Muscle of back (tissue), 11 donors: ENCODE measurements around the gene ARHGAP45. TPM values are rescaled to one million over a fixed set of nuclear protein-coding genes. Genes with fewer than 3 reads are reported as not detected.
"Not testable (repeated sequence)": the region's sequence is repeated elsewhere in the genome, so short reads cannot be mapped to it uniquely, and the experiment has no call there.

Source experiments
- DNase-seq, 3 donors: peaks; one replicate each; pipeline versions ENCODE4 v3.0.0 to v3.0.0-alpha.2; 2013
- polyA plus RNA-seq, 10 donors: library from polyadenylated mRNA; unstranded; fragments of 120-200 nt; gene quantifications; one replicate each; pipeline ENCODE4 v1.2.1, GENCODE V29; 2013; ENCODE audit not compliant: insufficient read length in 10 of 10

Gene ARHGAP45
- polyA plus RNA-seq, 10 donors: 6.3 to 20.7 (median 10.1) TPM

DNA sequence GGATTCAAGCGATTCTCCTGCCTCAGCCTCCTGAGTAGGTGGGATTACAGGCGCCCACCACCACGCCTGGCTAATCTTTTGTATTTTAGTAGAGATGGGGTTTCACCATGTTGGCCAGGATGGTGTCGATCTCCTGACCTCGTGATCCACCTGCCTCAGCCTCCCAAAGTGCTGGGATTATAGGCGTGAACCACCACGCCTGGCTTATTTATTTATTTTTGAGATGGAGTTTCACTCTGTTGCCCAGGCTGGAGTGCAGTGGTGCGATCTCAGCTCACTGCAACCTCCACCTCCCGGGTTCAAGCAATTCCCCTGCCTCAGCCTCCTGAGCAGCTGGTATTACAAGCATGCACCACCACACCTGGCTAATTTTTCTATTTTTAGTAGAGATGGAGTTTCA lies 47.8 kb downstream of the ARHGAP45 start:
- DNase-seq: not testable (repeated sequence)

DNA sequence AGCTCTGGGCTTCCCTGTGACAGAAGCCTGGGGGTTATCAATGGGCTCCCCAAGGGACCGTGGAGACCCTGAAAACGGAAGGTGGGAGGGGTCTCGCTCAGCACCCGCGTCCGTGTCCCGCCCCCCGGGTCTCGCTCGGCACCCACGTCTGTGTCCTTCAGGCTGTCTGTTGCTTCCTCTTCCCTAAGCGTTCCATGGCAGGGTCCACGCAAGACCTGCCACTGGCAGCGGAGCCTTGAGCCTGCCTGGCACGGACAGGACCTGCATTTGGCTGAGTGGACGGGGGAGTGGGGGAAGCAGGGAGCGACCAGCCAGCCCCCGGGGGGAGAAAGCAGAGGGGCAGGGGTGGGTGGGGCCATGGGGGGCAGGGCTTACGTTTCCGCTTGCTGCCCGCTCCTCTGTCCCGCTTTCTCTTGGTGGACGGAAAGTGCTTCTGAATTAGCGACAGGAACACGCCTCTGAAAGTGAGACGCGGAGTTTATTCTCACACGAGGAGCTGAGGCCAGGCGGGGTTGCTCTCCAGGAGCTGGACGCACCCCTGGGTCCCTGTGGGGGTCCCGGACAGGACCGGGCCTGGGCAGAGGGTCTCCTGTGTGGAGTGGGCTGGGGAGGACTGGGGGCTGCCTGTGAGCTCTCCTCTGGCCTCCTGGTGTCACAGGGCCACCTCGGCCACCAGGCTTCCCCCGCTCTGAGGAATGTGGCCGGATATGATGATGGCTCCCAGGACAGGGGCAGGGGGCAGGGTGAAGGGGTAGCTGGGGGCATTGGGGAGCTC lies 48.9 kb downstream of the ARHGAP45 start:
- DNase-seq: no peak

DNA sequence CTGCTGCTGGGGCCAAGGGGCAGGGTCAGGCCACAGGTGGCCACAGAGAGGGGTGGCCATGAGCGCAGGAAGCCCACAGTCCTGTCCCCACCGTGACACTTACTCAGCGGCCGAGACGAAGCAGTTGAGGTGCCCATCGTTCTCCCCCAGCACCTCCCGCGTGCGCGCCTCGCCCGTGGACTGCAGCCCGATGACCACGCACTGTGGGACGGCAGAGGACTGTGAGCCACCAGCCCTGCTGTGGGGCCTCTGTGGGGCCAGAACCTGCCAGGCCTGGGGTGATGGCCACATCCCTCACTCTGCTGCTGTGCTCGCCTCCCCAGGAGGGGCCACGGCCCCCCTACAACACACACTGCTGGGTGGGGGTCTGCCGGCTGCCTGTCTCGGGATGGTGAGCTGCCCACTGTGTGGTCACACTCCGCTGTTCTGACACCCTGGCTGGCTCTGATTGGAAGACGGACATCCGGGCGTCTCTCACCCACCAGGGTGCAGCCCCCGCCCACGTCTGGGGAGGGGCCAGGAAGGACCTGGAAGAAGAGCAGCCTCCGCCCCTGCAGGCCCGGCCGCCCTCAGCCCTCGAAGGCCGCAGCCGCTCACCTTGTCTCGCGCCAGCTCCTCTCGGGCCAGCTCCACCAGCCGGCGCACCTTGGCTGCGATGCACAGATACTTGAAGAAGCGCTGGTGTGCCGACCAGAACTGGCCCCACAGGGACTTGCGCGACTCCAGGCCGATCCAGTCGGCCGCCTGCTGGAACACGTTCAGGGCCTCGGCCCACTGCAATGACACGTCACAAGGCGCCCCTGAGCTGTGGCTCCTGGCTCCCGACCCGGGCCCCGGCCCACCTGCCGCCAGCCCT lies 50.0 kb downstream of the ARHGAP45 start:
- DNase-seq: no peak

DNA sequence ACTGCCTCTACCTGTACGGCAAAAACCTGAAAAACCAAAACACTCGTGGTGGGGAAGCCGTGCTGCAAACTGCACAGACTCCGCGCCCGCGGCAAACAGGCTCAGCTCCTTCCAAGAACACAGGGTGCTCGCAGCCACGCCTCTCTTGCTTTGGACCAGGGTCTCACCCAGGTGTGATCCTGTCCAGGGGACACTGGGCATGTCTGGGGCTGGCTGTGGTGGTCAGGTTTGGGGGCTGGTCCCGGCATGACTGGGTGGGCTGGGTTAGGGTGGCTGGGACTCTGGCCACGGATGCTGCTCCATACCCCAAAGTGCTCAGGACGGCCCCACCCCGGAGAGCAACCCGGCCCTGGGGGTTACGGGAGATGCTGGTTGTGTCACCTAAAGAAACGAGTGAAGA lies 50.7 kb downstream of the ARHGAP45 start:
- no peak for DNase-seq

DNA sequence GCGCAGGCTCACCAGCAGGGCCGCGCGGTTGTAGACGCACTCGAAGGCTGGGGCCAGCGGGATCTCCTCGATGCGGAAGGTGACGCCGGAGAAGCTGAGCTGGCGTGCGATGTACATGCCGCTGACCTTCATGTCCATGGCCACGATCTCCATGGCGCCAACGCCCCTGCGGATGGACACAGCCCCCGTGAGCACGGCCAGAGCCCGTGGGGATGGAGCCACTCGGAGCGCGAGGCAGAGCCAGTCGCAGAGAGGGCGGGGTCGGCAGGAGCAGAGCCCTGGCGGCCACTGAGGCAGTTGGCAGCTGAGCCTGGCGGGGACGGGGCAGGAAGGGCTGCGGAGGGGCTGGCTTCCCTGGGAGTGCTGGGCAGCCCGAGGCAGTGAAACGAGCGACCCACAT lies 52.0 kb downstream of the ARHGAP45 start:
- no peak for DNase-seq

DNA sequence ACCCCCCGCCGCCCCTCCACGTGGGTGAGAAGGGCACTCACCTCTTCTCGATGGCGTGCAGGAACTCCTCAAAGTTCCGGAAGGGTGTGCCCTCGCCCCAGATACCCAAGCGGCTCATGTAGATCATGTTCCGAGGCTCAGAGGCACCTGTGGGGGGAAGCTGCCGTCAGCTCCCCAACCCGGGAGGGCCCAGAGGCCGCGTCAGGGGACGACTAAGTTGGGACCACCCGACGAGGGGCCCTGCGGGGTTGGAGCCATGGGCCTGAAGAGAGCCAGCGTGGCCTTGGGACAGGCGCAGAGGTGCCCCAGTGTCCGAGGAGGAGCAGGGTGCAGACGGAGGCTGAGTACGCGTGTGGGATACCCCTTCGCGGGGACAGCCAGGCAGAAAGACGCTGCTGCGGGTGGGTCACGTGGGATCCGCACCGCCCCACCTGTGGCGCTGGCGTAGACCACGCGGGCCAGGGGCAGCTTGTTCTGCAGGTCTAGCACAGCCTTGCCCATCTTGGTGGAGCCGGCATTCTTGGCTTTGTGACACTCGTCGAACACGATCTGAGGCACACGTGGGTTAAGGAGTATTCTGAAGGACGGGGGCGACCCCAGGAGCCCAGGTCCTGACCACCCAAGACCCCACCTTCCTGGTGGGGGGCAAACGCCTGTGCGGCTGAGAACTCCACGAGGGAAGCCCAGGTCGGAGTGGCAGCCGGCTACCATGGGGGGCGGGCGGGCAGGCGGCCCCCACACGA lies 52.7 kb downstream of the ARHGAP45 start:
- no peak for DNase-seq

DNA sequence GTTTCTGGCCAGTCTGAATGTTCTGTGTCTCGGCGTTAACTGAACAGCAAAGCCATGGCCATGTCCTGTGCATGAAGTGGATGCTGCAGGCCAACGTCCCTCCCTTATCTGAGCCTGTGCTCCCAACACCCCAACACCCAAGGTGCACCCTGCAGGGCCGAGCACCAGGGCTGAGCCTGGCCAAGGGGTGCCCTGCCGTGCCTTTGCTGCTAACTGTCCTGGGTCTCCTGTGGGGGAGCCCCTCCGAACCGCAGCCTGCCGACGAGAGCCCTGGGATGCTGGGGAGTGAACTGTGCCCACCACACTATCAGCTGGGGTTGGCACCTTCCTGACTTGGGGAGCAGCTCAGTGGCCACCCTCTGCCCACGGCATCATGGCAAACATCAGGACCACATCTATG lies 54.4 kb downstream of the ARHGAP45 start:
- no peak for DNase-seq

DNA sequence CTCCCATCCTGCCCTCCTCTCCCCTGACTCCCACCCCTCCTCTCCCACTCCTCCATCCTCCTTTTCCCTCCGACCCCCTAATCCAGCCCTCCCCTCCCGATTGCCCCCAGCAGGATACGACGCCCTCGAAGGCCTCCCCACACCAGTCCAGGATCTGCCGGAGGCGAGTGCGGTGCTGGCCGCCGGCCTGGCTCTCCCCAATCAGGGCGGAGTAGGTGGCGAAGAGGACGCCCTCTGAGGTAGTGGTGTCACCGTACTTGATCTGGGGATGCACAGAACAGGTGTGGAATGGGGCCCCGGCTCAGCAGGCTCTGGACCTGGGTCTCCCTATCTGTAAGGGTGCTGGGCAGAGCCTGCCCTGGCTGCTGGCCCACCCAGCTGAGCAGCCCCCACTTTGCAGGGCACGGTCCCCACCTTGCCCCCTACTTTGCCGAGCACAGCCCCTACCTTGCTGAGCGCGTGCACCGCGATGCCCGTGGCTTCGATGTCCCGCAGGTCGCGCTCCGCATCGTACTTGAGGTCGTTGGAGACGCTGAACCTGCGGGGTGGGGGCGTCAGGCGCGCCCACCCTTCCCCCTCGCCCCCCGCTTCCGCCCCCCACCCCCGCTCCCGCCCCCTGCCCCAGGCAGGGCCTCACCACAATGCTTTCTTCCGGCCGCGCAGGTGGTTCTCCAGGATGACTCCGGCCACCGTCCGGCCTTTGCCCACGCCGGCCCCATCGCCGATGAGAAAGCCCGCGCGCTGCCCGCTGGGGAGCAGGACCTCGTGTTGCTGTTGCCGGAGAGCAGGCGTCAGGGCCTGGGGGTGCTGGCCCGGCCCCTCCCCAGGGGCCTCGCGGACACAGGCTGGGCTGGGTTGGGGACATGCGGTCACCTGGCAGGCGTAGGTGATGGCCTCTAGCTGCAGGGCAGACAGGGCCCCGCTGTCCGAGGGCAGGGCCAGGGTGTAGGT lies 55.3 kb downstream of the ARHGAP45 start:
- DNase-seq: no peak

DNA sequence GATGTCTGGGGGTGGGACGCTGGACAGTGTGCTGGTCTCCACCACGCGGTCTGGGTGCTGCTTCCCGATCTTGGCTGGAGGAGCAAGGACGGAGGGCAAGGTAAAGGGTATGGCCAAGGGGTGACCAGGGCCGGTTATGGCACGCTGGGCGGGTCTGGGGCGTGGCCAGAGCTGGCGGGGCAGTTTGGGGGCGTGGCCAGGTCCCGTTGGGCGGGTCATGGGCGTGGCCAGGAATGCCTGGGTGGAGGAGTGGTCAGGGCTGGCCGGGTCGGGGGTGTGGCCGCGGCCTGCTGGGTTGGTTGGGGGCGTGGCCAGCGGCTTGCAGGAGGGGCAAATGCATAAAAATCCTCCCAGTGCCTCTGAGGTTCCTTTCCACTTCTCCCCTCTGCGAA lies 56.0 kb downstream of the ARHGAP45 start:
- DNase-seq: no peak

DNA sequence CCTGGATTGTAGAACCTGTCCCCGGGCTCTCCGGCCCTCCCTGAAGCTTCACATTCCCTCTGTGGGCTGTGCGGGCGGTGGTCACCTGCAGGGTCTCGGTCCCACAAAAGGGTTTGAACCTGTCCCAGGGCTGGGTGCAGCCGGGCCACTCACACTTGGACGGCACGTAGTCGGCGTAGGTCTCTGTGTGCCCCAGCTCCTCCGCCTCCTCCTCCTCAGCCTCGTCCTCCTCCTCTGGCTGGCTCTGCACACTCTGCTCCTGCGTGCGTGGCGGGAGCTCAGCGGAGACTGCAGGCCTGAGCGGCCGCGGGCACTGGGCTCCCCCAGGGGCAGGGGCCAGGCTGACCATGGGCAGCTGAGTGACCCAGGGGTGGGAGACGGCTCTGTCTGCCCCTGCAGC lies 56.4 kb downstream of the ARHGAP45 start:
- no peak for DNase-seq

DNA sequence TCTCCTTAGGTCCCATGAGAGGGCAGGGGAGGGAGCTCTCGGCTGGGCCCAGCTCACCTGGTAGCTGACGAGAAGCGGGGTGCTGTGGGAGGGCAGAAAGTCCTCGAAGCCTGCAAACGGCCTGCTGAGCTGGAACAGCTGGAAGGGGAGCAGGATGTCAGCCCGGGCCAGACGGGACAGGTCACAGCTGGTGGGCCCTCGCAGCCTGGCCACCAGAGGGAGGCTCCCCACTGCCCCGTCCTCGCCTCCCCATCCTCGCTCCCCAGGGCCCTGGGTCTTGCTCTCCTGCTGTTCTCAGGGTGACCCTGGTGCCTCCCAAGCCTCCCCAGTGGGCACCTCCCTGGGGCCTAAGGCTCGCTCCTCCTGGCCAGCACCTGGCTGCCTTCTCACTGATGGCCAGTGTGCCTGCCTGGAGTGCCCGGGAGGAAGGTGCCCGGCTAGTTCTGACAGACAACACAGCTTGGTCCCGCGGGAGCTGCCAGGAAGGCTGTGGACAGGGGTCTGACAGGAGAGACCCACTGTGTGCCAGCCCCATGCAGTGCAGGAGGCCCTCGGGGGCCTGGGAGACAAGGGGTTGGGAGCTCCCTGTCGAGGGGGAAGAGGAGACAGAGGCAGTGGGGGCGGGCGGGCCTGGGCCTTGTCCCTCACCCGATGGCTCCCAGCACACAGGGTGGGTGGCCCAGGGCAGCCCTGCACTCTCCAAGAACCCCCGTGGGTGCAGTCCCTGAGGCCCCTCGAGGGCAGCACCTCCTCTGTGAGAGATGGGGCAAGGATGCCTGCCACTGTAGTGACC lies 57.1 kb downstream of the ARHGAP45 start:
- no peak for DNase-seq

DNA sequence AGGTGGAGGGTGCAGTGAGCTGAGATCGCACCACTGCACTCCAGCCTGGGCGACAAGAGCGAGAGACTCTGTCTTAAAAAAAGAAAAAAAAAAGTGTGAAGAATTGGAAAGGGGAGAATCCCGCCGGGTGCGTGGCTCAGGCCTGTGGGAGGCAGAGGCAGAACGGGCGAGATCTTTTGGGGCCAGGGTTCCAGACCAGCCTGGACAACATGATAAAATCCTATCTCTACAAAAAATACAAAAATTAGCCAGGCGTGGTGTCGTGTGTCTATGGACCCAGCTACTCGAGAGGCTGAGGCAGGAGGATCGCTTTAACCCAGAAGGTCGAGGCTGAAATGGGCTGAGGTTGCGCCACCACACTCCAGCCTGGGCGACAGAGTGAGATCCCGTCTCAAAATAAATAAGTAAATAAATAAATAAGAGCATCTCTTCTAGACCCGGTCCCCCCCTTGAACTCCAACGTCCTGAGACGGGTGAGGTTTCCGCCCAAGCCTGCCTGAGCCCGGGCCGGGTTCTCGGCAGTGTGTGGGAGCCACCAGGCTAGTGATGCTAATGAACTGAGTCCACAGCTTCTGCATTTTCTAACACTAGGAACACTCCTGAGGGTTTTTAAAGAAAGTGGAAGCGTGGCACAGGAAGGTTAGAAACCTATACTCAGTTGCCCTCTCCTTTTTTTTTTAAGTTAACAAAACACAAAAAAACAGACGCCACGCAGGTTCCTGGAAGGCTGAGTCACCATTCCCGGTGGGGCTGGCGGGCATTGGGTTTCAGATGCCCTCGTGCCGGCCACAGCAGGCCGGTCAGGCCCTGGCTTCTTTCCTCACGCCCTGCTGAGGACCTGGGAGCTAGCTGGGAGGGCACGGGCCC lies 58.9 kb downstream of the ARHGAP45 start:
- DNase-seq: no peak

DNA sequence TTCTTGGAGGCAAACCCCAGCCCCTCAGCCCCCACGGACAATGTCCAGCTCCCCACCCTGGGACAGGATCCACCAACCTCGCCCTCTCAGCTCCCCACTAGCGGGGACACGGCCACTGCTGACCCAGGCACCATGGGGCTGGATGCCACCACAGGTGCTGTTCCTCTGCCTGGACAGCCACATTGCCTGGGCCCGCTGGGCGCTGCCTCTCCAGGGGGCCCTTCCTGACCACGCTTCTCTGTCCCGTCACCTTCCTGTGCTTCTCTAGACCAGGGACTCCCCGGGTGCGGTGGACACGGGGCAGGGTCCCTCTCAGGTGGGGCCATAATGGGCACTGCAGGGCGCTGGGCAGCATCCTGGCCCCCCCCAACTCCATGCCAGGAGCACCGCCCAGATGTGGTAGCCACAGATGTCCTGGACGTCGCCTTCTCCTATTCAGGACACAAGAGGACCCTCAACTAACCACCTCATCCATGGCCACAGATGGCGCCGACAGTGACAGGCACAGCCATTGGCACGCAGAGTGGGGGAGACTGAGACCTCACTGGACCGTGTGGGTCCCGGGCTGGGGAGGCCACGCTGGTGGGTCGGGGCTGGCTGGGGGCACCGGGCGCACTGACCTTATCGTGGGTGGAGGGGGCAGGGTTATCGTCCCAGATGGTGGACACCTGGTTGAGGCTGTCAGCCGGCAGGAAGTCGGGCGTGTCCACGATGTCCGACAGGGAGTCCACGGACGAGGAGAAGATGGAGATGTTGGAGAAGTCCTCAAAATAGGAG lies 60.2 kb downstream of the ARHGAP45 start:
- DNase-seq: no peak

DNA sequence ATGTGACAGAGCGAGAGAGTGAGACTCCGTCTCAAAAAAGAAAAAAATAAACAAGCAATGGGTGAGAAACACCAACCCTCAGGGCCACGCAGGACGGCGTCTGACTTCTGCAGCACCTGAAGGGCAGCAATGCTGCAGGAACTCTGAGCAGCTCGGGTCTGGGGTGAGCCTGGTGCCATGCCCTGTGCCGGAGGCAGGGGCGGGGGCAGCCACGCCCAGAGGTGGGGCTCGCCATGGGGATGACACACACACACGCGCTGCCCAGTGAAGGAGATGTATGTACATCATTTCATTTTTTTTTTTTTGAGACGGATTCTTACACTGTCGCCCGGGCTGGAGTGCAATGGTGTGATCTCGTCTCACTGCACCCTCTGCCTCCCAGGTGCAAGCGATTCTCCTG lies 61.1 kb downstream of the ARHGAP45 start:
- DNase-seq: no peak

DNA sequence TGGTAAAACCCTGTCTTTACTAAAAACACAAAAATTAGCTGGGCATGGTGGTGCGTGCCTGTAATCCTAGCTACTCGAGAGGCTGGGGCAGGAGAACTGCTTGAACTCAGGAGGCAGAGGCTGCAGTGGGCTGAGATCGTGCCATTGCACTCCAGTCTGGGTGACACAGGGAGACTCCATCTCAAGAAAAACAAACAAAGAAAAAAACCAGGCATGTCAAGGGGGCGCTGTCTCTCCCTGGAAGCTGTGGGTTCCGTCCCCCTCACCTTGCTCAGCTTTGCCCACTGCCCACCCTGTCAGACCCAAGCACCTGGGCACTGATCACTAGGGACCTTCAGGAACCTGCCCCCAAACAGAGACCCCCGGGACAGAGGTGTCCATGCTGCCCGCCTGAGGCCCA lies 62.1 kb downstream of the ARHGAP45 start:
- DNase-seq: not testable (repeated sequence)

DNA sequence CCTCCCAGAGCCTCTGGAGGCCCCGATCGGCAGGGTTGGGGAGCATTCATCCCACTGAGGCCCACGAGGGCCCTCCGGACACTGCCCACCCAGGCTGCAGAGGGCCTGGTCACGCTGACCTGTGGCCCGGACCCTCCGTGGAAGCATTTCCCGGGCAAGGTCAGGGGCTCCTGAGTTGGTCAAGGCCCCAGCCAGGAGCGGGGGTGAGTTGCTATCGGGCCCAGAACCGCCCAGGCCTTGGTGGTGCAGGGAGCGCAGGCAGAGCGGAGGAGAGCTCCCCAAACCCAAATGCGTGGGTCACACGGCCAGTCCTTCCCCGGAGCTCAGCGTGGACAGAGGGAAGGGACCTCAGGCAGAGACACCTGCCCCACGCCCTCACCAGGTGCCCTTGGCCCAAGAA lies 62.6 kb downstream of the ARHGAP45 start:
- DNase-seq: no peak

DNA sequence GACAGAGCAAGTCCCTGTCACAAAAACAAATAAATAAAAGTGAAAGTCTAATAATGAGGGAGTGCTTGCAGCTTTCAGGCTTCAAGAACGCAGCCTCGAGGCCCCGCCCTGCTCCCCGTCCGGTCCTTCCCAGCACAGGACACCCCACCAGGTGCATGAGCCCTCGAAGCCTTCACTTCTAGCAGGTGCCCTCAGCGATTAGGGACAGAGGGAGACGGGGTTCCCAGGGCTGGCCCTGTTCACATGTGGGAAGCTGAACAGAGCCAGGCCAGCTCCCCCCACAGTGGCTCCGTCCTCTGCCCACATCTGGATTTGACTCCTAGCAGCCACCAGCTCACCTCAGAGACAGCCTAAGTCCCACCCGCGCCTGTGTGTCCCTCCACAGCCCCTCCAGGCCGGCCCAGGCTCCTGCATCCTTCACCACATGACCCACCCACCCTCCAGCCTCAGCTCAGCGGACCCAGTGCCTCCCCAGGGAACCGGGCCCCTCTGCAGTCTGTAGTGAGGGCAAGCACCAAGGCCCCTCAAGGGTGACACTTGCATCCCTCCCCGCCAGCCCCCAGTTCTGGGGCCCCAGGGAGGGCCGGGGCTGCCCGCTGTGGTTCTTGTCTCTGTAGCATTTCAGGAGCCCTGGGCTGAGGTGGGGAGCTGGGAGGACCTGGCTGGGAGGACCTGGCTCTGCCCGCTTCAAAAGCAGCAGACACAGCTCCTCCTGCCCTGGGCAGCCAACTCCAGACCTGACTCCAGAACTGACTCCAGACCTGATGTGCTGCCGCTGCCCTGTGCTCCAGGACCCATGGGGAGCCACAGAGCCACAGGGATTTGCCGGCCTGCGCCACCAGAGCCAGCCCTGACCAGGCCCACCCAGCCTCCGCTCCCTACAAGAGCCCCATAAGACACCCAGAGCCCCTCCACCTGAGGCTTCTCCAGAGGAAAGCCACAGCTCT lies 64.1 kb downstream of the ARHGAP45 start:
- DNase-seq: no peak
